Heart left ventricle (tissue), 13 donors: Measurements from ENCODE around the gene FAM171A1.

Experiments
- POLR2A ChIP-seq, 2 donors: fragments of 450-650 bp; IDR thresholded peaks; one replicate each; pipeline ENCODE4 v1.6.1; 2017; ENCODE audit warnings: antibody characterized with exemption in 2 of 2, mild to moderate bottlenecking in 2 of 2, moderate library complexity in 2 of 2
- TF ChIP-seq, protein P1 (sequence below), 12 donors: fragments of 200-600 bp; sonication (generic) in 4 of 12; IDR thresholded peaks; one replicate each; pipeline versions ENCODE4 v1.5.0 to v1.8.0; 2018 to 2022; ENCODE audit warnings: antibody characterized with exemption in 12 of 12, mild to moderate bottlenecking in 5 of 12
- donor health status: ischemic (EF 13 %, LVEDD 7.1; RV severe dilation, severe dysfunction).
- donor health status: DM: no; HTN: yes; CAD: no.
- donor health status: DM: no; HTN: no; CAD: no.
- donor health status: ischemic (EF 25% LVEDD 6.9; RV normal size, moderate dysfunction).
- donor health status: ischemic (EF 25% LVEDD 5.7; RV mildly dilated, moderate dysfunction).
- donor health status: ischemic (EF 35%, LVEDD 5.7; RV mildly dilated, moderate dysfunction).
- donor health status: nonischemic (EF 11% LVEDD 7.7; RV severe dilation, severe dysfunction).
- donor health status: DM: yes; HTN: yes; CAD: no.
- donor health status: PGD.
- donor health status: ischemic (EF 29% LVEDD 5.4; RV normal size, mild dysfunction).
- donor health status: nonischemic (EF 23%, LVEDD 6.1; RV moderate dilation, normal function).

DNA sequence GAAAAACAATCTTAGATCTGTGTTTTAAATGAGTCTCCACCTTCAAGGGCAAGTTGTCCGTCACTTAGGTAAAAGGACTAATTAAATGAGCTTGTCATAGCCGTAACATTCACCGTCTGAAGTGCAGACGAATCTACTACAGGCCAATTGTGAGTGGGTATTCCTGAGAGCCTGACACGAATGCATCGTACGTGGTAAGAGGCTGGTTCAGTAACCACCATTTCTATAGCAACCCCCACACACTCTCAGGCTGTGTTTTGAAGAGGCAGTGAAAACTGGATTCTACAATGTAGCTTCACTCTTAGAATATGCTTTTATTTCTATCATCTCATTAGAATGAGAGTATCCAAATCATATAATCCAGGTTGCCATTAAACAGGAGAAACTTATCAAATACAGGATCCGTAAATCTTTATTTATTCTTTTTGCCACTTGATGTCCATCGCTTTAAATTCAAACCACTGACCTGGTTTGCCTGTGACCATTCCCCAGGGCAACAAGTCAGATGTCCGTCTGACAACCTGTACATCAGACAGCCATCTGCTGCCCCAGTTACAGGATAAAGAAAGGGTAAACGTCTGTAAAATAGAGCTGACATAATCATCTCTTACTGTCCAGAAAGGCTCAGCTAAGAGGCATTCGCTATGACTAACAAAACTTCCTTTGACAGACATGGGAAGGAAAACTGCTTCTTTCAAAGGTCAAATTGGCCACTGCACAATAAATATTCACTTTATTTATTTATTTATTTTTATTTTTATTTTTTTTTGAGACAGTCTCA lies 132.3 kb downstream of the FAM171A1 start:
- TF ChIP-seq, protein P1, sequence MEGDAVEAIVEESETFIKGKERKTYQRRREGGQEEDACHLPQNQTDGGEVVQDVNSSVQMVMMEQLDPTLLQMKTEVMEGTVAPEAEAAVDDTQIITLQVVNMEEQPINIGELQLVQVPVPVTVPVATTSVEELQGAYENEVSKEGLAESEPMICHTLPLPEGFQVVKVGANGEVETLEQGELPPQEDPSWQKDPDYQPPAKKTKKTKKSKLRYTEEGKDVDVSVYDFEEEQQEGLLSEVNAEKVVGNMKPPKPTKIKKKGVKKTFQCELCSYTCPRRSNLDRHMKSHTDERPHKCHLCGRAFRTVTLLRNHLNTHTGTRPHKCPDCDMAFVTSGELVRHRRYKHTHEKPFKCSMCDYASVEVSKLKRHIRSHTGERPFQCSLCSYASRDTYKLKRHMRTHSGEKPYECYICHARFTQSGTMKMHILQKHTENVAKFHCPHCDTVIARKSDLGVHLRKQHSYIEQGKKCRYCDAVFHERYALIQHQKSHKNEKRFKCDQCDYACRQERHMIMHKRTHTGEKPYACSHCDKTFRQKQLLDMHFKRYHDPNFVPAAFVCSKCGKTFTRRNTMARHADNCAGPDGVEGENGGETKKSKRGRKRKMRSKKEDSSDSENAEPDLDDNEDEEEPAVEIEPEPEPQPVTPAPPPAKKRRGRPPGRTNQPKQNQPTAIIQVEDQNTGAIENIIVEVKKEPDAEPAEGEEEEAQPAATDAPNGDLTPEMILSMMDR (IDR thresholded peaks at IDR 0.05): no peak
- no peak for TF ChIP-seq POLR2A (IDR thresholded peaks at IDR 0.05)
